T-cell (primary cell): ENCODE results near the gene MYH6. TPM values are rescaled to one million over a fixed set of nuclear protein-coding genes. Genes with fewer than 3 reads are reported as not detected.

Experiments used
- ATAC-seq, 4 experiments: fragments of 200-7000 bp in 3 of 4; fragments of 150-1000 bp in 1 of 4; cut with Tn5 transposase; replicated peaks in 1 of 4; 1 replicate in 3 of 4; 2 replicates in 1 of 4; pipeline ENCODE4 v1.10.0; 2021; ENCODE audit warnings: moderate library complexity in 3 of 4, mild to moderate bottlenecking in 2 of 4, moderate number of reproducible peaks in 1 of 4
- CTCF ChIA-PET, 2 donors: fragments of 300-600 bp; sonication (Branson Sonifier 250); formaldehyde crosslinking; loops; one replicate each; lab custom pipeline; 2022; ENCODE audit warnings: antibody characterized with exemption in 2 of 2; lab: Charles Lee
- POLR2A ChIA-PET, 2 donors: fragments of 300-600 bp; sonication (Branson Sonifier 250); formaldehyde crosslinking; loops; one replicate each; lab custom pipeline; 2022; ENCODE audit warnings: antibody characterized with exemption in 2 of 2; lab: Charles Lee
- DNase-seq, 35 experiments: peaks; one replicate each; pipeline versions ENCODE4 v3.0.0 to v3.0.0-alpha.2; 2013 to 2023
- H3K27ac ChIP-seq: one replicate; pipeline ENCODE4 v1.5.1; 2013; ENCODE audit warnings: low read length
- H3K27me3 ChIP-seq, 2 experiments: replicated peaks in 1 of 2; 1 replicate in 1 of 2; 2 replicates in 1 of 2; pipeline versions ENCODE4 v1.6.1 to v1.7.0; 2013; ENCODE audit warnings: low read length in 1 of 2, mixed read lengths in 1 of 2; ENCODE audit not compliant: control insufficient read depth in 2 of 2, insufficient read depth in 2 of 2; ENCODE audit errors: extremely low read depth in 1 of 2
- H3K36me3 ChIP-seq, 2 donors: 1 replicate in 1 of 2; 2 replicates in 1 of 2; pipeline versions ENCODE4 v1.6.1 to v1.7.0; 2013; ENCODE audit warnings: low read length in 1 of 2; ENCODE audit not compliant: control insufficient read depth in 2 of 2, insufficient read depth in 1 of 2; ENCODE audit errors: extremely low read depth in 1 of 2
- H3K4me1 ChIP-seq, 2 experiments: 1 replicate in 1 of 2; 2 replicates in 1 of 2; pipeline versions ENCODE4 v1.6.1 to v1.7.0; 2013; ENCODE audit warnings: low read length in 2 of 2, mixed read lengths in 1 of 2; ENCODE audit not compliant: insufficient read depth in 2 of 2, control insufficient read depth in 1 of 2; ENCODE audit errors: extremely low read depth in 1 of 2
- H3K4me3 ChIP-seq, 2 donors: 1 replicate in 1 of 2; 2 replicates in 1 of 2; pipeline versions ENCODE4 v1.5.1 to v1.7.0; 2013; ENCODE audit warnings: mild to moderate bottlenecking in 2 of 2, low read length in 1 of 2, moderate library complexity in 1 of 2; ENCODE audit not compliant: control insufficient read depth in 1 of 2; ENCODE audit errors: extremely low read depth in 1 of 2
- H3K9me3 ChIP-seq: 2 replicates; pipeline ENCODE4 v1.7.0; 2013
- H3K27ac Mint-ChIP-seq, 2 donors: one replicate each; pipeline ENCODE4 v1.8.0; 2020 to 2021; ENCODE audit warnings: mild to moderate bottlenecking in 2 of 2, mixed read lengths in 2 of 2
- H3K27me3 Mint-ChIP-seq, 2 donors: one replicate each; pipeline ENCODE4 v1.8.0; 2021 to 2022; ENCODE audit warnings: mixed read lengths in 2 of 2
- H3K36me3 Mint-ChIP-seq: one replicate; pipeline ENCODE4 v1.8.0; 2021; ENCODE audit warnings: mixed read lengths
- H3K4me1 Mint-ChIP-seq, 3 donors: one replicate each; pipeline ENCODE4 v1.8.0; 2020 to 2022; ENCODE audit warnings: mixed read lengths in 3 of 3, mild to moderate bottlenecking in 1 of 3
- H3K4me3 Mint-ChIP-seq, 3 donors: one replicate each; pipeline ENCODE4 v1.8.0; 2020 to 2022; ENCODE audit warnings: mild to moderate bottlenecking in 3 of 3, mixed read lengths in 3 of 3, moderate library complexity in 3 of 3
- H3K9me3 Mint-ChIP-seq, 3 donors: one replicate each; pipeline ENCODE4 v1.8.0; 2020 to 2022; ENCODE audit warnings: mixed read lengths in 3 of 3
- WGBS: methylation state at CpG from one replicate; pipeline ENCODE4 v1.1.5; 2013; ENCODE audit warnings: missing lambda C conversion rate; ENCODE audit not compliant: insufficient coverage; 5-methylcytosine and 5-hydroxymethylcytosine counted together
- total RNA-seq, 35 experiments: library from RNA in 6 of 35; stranded (reverse) in 6 of 35; fragments of 120-200 nt in 1 of 35; gene quantifications; one replicate each; pipeline versions ENCODE4 v1.2.1 to v1.2.4 and lab custom pipeline; 2013 to 2026

Gene MYH6
- total RNA-seq, 5 donors from 2014 or later (not counting 1 experiment from before 2014, with no cell fraction given), result not detected

- Mint-ChIP-seq H3K36me3 (no peaks in the 10 kb centered on the region), H3K27me3 (peaks cover 9 to 18% of the 10 kb centered on the region in 2 donors), H3K4me1 (no peaks in the 10 kb centered on the region), H3K4me3 (no peak overlapping the region), H3K27ac (no peak overlapping the region), H3K9me3 (no peaks in the 10 kb centered on the region)
- DNase-seq (no peak), ATAC-seq (no peak)
- H3K4me1 ChIP-seq, result no peaks in the 10 kb centered on the region
- POLR2A ChIA-PET, result no interaction called here
- H3K27me3 ChIP-seq, result peaks cover 0 to 54% of the 10 kb centered on the region in 2 experiments
- H3K27ac ChIP-seq, result no peak overlapping the region
- no peaks in the 10 kb centered on the region for H3K9me3 ChIP-seq
- H3K4me3 ChIP-seq, result no peak overlapping the region
- 20% methylated on average over 3 of the region's 3 CpGs for WGBS
- H3K36me3 ChIP-seq, result no peaks in the 10 kb centered on the region
- CTCF ChIA-PET, result interaction anchor here in 1 of 2 donors (0.6 kb wide), 1 partner anchor 620 kb away, joined by 10 read pairs; no protein-coding TSS in a partner anchor
Measured at GRCh38 chr14:23381871-23382270, 26.2 kb downstream of the MYH6 start.

- H3K4me1 ChIP-seq, result no peaks in the 10 kb centered on the region
- 67% methylated on average over 4 of the region's 4 CpGs for WGBS
- no peak overlapping the region for H3K4me3 ChIP-seq
- H3K4me3 Mint-ChIP-seq, result no peak overlapping the region
- no peak overlapping the region for H3K27ac Mint-ChIP-seq
- peaks cover 0 to 54% of the 10 kb centered on the region in 2 experiments for H3K27me3 ChIP-seq
- H3K27me3 Mint-ChIP-seq, result peaks cover 9 to 18% of the 10 kb centered on the region in 2 donors
- no peaks in the 10 kb centered on the region for H3K36me3 ChIP-seq
- no peak overlapping the region for H3K27ac ChIP-seq
- POLR2A ChIA-PET, result no interaction called here
- H3K36me3 Mint-ChIP-seq, result no peaks in the 10 kb centered on the region
- DNase-seq (no peak), ATAC-seq (no peak)
- H3K9me3 ChIP-seq, result no peaks in the 10 kb centered on the region
- CTCF ChIA-PET, result interaction anchor here (1.1 to 2.4 kb wide), 3 partner anchors 11 to 116 kb away, joined by 3 to 9 read pairs (median 6); no protein-coding TSS in a partner anchor
- H3K4me1 Mint-ChIP-seq, result no peaks in the 10 kb centered on the region
- H3K9me3 Mint-ChIP-seq, result no peaks in the 10 kb centered on the region
Measured at GRCh38 chr14:23380976-23381375, 27.1 kb downstream of the MYH6 start.

- no peaks in the 10 kb centered on the region for H3K36me3 ChIP-seq
- Mint-ChIP-seq H3K36me3 (no peaks in the 10 kb centered on the region), H3K9me3 (no peaks in the 10 kb centered on the region), H3K4me1 (no peaks in the 10 kb centered on the region), H3K27ac (no peak overlapping the region), H3K4me3 (no peak overlapping the region), H3K27me3 (peaks cover 9 to 18% of the 10 kb centered on the region in 2 donors)
- DNase-seq (no peak), ATAC-seq (peak in 3 of 4 experiments; percentile 12 to 44 (median 25))
- peaks cover 0 to 54% of the 10 kb centered on the region in 2 experiments for H3K27me3 ChIP-seq
- no peaks in the 10 kb centered on the region for H3K4me1 ChIP-seq
- ChIA-PET POLR2A (no interaction called here), CTCF (interaction anchor here (0.9 to 2.4 kb wide), 13 partner anchors 10 to 312 kb away, joined by 3 to 9 read pairs (median 5); partner anchors contain the start of gene PABPN1 (in 1 of the 2))
- no peak overlapping the region for H3K4me3 ChIP-seq
- no peak overlapping the region for H3K27ac ChIP-seq
- H3K9me3 ChIP-seq, result no peaks in the 10 kb centered on the region
- 80% methylated on average over 15 of the region's 16 CpGs for WGBS
Measured at GRCh38 chr14:23380197-23380914, 27.7 kb downstream of the MYH6 start.

GRCh38 chr14:23379366-23380196, 28.5 kb downstream of the MYH6 start:
- DNase-seq (peak; percentile 25 to 81 (median 56)), ATAC-seq (peak; percentile 86 to 95 (median 88))
- Histone ChIP-seq H3K36me3 (no peaks in the 10 kb centered on the region), H3K9me3 (no peaks in the 10 kb centered on the region), H3K27me3 (peaks cover 0 to 55% of the 10 kb centered on the region in 2 experiments), H3K4me1 (no peaks in the 10 kb centered on the region), H3K27ac (no peak overlapping the region), H3K4me3 (no peak overlapping the region)
- Mint-ChIP-seq H3K4me3 (no peak overlapping the region), H3K27ac (no peak overlapping the region), H3K27me3 (peaks cover 9 to 18% of the 10 kb centered on the region in 2 donors), H3K36me3 (no peaks in the 10 kb centered on the region), H3K4me1 (no peaks in the 10 kb centered on the region), H3K9me3 (no peaks in the 10 kb centered on the region)
- POLR2A ChIA-PET, result no interaction called here
- CTCF ChIA-PET, result interaction anchor here (0.9 to 2.4 kb wide), 16 partner anchors 10 to 311 kb away, joined by 3 to 13 read pairs (median 5); partner anchors contain the start of gene PABPN1 (in 1 of the 2)
- WGBS, result 20% methylated on average over 5 of the region's 12 CpGs

GRCh38 chr14:23378612-23379220, 29.4 kb downstream of the MYH6 start:
- H3K9me3 ChIP-seq, result no peaks in the 10 kb centered on the region
- H3K4me1 ChIP-seq, result no peaks in the 10 kb centered on the region
- no peak for DNase-seq
- H3K27ac ChIP-seq, result no peak overlapping the region
- ChIA-PET CTCF (interaction anchor here (0.9 to 2.4 kb wide), 6 partner anchors 9 to 310 kb away, joined by 3 to 13 read pairs (median 6); no protein-coding TSS in a partner anchor), POLR2A (no interaction called here)
- Mint-ChIP-seq H3K9me3 (no peaks in the 10 kb centered on the region), H3K4me1 (no peaks in the 10 kb centered on the region), H3K36me3 (no peaks in the 10 kb centered on the region), H3K27ac (no peak overlapping the region), H3K27me3 (peaks cover 9 to 18% of the 10 kb centered on the region in 2 donors), H3K4me3 (no peak overlapping the region)
- ATAC-seq, result no peak
- H3K27me3 ChIP-seq, result peaks cover 0 to 55% of the 10 kb centered on the region in 2 experiments
- no peaks in the 10 kb centered on the region for H3K36me3 ChIP-seq
- WGBS, result 68% methylated on average over 9 of the region's 11 CpGs
- H3K4me3 ChIP-seq, result no peak overlapping the region
